ENCODE data around the gene CDON. TPM values are rescaled to one million over a fixed set of nuclear protein-coding genes. Genes with fewer than 3 reads are reported as not detected.

The CDON gene
- total RNA-seq, 2 experiments from 2014 or later, result 1.9 to 2.7 TPM

DNA sequence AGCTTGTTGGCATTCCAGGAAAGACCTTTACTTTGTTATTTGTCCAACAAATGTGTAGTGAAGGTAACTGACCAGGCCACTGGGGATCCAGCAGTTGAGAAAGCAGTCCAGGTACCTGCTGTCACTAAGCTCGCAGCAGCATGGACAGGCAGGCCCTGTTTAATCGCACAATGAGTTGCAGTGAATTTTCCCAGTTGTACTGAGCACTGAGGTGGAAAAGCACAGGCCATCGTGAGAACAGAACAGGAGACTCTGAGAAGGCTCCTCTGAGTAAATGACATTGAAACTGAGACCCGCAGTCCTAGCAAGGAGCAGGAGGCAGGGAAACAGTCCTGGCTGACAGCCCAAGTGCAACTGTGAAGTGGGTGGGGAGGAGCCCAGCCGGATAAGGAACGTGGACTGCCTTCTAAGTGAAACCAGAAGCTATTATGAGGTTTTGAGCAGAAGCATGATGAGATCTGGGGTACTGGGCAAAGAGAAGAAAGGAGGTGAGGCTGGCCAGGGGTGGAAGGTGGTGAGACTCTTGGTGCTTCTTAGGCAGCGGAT lies 39.8 kb upstream of the CDON start:
- POLR2A ChIA-PET, result no interaction called here
- Mint-ChIP-seq H3K27me3 (no peaks in the 10 kb centered on the region), H3K9me3 (no peaks in the 10 kb centered on the region), H3K27ac (no peak overlapping the region), H3K4me3 (no peak overlapping the region), H3K4me1 (ENCODE audit: low read depth) (no peaks in the 10 kb centered on the region), H3K36me3 (ENCODE audit: low read depth) (no peaks in the 10 kb centered on the region)
- Histone ChIP-seq H3K9me3 (ENCODE audit: control insufficient read depth in 1 of 2, insufficient read depth in 1 of 2, low read length in 2 of 2) (no peaks in the 10 kb centered on the region), H3K27ac (ENCODE audit: low read depth in 1 of 2, low read length in 2 of 2) (no peak overlapping the region), H3K4me1 (ENCODE audit: insufficient read depth, low read length) (no peaks in the 10 kb centered on the region), H3K36me3 (ENCODE audit: insufficient read depth, low read length) (no peaks in the 10 kb centered on the region), H3K4me3 (ENCODE audit: low read length) (no peak overlapping the region), H3K27me3 (ENCODE audit: control insufficient read depth in 1 of 2, insufficient read depth in 2 of 2, low read length in 2 of 2) (no peaks in the 10 kb centered on the region)
- no peak for DNase-seq
- intact Hi-C loops (cut with DNase I, micrococcal nuclease), result no loop called here
- CTCF ChIA-PET, result no interaction called here
- no peak for ATAC-seq (ENCODE audit: poor library complexity)
- TF ChIP-seq, protein P1, sequence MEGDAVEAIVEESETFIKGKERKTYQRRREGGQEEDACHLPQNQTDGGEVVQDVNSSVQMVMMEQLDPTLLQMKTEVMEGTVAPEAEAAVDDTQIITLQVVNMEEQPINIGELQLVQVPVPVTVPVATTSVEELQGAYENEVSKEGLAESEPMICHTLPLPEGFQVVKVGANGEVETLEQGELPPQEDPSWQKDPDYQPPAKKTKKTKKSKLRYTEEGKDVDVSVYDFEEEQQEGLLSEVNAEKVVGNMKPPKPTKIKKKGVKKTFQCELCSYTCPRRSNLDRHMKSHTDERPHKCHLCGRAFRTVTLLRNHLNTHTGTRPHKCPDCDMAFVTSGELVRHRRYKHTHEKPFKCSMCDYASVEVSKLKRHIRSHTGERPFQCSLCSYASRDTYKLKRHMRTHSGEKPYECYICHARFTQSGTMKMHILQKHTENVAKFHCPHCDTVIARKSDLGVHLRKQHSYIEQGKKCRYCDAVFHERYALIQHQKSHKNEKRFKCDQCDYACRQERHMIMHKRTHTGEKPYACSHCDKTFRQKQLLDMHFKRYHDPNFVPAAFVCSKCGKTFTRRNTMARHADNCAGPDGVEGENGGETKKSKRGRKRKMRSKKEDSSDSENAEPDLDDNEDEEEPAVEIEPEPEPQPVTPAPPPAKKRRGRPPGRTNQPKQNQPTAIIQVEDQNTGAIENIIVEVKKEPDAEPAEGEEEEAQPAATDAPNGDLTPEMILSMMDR (IDR thresholded peaks at IDR 0.05), result no peak

DNA sequence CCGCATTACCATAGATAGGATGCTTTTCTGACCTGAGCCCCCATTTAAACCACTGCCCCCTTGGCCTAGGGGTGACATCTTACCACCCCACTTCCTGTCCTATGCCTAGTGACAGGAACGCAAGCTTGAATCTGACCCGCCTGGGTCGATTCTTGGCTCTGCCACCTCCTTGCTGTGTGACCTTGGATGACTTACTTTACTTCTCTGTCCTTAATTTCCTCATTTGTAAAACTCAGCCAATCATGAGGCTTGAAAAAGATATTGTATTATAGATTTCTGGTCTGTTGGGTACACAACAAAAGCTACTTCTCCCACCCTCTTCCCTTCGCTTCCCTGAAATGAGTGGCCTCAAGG lies 39.2 kb upstream of the CDON start:
- Mint-ChIP-seq H3K27me3 (no peaks in the 10 kb centered on the region), H3K4me3 (no peak overlapping the region), H3K36me3 (ENCODE audit: low read depth) (no peaks in the 10 kb centered on the region), H3K4me1 (ENCODE audit: low read depth) (no peaks in the 10 kb centered on the region), H3K9me3 (no peaks in the 10 kb centered on the region), H3K27ac (no peak overlapping the region)
- DNase-seq (no peak), ATAC-seq (ENCODE audit: poor library complexity) (no peak)
- Histone ChIP-seq H3K4me3 (ENCODE audit: low read length) (no peak overlapping the region), H3K36me3 (ENCODE audit: insufficient read depth, low read length) (no peaks in the 10 kb centered on the region), H3K27ac (ENCODE audit: low read depth in 1 of 2, low read length in 2 of 2) (no peak overlapping the region), H3K27me3 (ENCODE audit: control insufficient read depth in 1 of 2, insufficient read depth in 2 of 2, low read length in 2 of 2) (no peaks in the 10 kb centered on the region), H3K4me1 (ENCODE audit: insufficient read depth, low read length) (no peaks in the 10 kb centered on the region), H3K9me3 (ENCODE audit: control insufficient read depth in 1 of 2, insufficient read depth in 1 of 2, low read length in 2 of 2) (no peaks in the 10 kb centered on the region)
- ChIA-PET POLR2A (no interaction called here), CTCF (no interaction called here)
- intact Hi-C loops (cut with DNase I, micrococcal nuclease), result no loop called here
- TF ChIP-seq, protein P1 (IDR thresholded peaks at IDR 0.05), result no peak

DNA sequence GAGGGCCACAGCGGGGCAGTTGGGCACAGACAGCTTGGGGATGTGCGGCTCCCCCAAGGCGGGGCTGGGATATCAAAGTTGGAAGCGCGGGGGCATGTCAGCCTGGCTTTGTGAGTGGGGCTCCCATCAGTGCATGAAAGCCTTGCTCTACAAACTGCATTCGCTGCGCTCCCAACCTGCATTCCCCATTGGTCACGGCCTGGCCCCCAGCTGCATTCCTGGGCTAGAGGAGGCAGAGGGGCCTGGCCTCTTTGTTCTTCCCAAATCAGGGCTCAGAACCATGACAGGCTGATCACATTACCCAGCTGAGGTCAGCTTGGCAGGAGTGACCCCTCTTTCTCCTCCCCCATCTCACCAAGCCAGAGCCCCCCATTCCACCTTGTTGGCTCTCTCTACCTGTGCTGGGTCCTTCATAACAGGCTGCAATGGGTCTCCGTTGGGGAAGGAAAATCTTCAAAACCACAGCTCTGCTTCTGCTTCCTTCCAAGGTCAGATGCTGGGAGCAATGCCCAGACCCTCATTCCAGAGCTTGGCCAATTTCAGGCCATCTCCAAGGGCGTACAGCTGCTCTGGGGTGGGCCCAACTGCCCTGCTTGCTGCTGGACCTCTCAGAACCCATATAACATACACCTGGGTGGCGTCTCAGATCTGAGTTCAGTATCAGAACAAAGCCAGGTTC lies 38.7 kb upstream of the CDON start:
- no peak overlapping the region for H3K4me3 Mint-ChIP-seq
- H3K27me3 Mint-ChIP-seq, result no peaks in the 10 kb centered on the region
- no peaks in the 10 kb centered on the region for H3K36me3 Mint-ChIP-seq (ENCODE audit: low read depth)
- no peaks in the 10 kb centered on the region for H3K4me1 Mint-ChIP-seq (ENCODE audit: low read depth)
- no peak overlapping the region for H3K27ac Mint-ChIP-seq
- intact Hi-C loops (cut with DNase I, micrococcal nuclease), result no loop called here
- Histone ChIP-seq H3K27me3 (ENCODE audit: control insufficient read depth in 1 of 2, insufficient read depth in 2 of 2, low read length in 2 of 2) (no peaks in the 10 kb centered on the region), H3K27ac (ENCODE audit: low read depth in 1 of 2, low read length in 2 of 2) (no peak overlapping the region), H3K4me3 (ENCODE audit: low read length) (no peak overlapping the region), H3K36me3 (ENCODE audit: insufficient read depth, low read length) (no peaks in the 10 kb centered on the region), H3K4me1 (ENCODE audit: insufficient read depth, low read length) (no peaks in the 10 kb centered on the region), H3K9me3 (ENCODE audit: control insufficient read depth in 1 of 2, insufficient read depth in 1 of 2, low read length in 2 of 2) (no peaks in the 10 kb centered on the region)
- POLR2A ChIA-PET, result no interaction called here
- no peak for DNase-seq
- ATAC-seq (ENCODE audit: poor library complexity), result no peak
- H3K9me3 Mint-ChIP-seq, result no peaks in the 10 kb centered on the region
- CTCF ChIA-PET, result no interaction called here
- TF ChIP-seq, protein P1 (IDR thresholded peaks at IDR 0.05), result no peak

All from CD4-positive, alpha-beta T cell (primary cell).